Tibial nerve (tissue), 3 donors: ENCODE results near the gene SGSM1.

Experiments used
- CTCF ChIP-seq, 5 experiments: fragments of 200-600 bp in 3 of 5; fragments of 450-650 bp in 2 of 5; sonication (generic) in 3 of 5; IDR thresholded peaks; one replicate each; pipeline ENCODE4 v1.5.1; 2016 to 2019; ENCODE audit warnings: antibody characterized with exemption in 5 of 5, mild to moderate bottlenecking in 3 of 5, moderate library complexity in 2 of 5
- POLR2A ChIP-seq, 2 donors: fragments of 450-650 bp; IDR thresholded peaks; one replicate each; pipeline ENCODE4 v1.6.1; 2017; ENCODE audit warnings: antibody characterized with exemption in 2 of 2, mild to moderate bottlenecking in 2 of 2, moderate library complexity in 2 of 2

- TF ChIP-seq CTCF (IDR thresholded peaks at IDR 0.05) (no peak), POLR2A (IDR thresholded peaks at IDR 0.05) (no peak)
These were observed 53.6 kb downstream of the SGSM1 start for GRCh38 chr22:24859587-24859986.
